GM12865 (cell line): ENCODE results near the gene HSF5.
"Not testable (repeated sequence)": the region's sequence is repeated elsewhere in the genome, so short reads cannot be mapped to it uniquely, and the experiment has no call there.

Experiments
- DNase-seq: peaks from one replicate; pipeline ENCODE4 v3.0.0; 2010; ENCODE audit warnings: low read depth
- H3K4me3 ChIP-seq: 2 replicates; pipeline ENCODE4 v1.5.1; 2011; ENCODE audit warnings: mild to moderate bottlenecking, low read depth, low read length, control low read depth
- TF ChIP-seq, protein P1 (sequence below): IDR thresholded peaks from 2 replicates; pipeline ENCODE4 v1.5.1; 2011; ENCODE audit warnings: low read length, control low read depth, low read depth, inconsistent platforms; ENCODE audit not compliant: insufficient read depth; ENCODE audit errors: missing control alignments

Gene HSF5

DNA sequence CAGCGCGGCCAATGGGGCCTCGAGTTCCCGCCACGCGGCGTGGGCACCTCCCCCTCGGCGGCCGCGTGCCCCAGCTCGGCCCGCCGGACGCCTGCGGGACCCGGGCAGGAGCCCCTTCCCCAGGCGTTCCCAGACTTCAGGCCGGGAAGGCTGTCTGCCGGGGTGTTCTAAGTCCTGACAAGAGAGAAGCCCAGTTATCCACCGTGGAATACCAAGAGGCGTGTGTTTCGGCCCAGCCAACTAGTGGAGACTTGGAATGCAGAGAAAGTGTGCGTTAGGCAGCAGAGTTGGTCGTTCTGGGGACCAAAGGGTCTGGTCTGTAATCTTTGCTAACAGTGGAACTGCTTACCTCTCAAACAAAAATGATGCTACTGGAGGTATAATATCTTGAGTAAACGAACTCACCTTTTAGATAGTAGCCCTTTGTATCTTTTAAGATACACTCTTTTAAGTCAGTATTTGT is 251 bp upstream of the HSF5 start:
- no peak overlapping the region for H3K4me3 ChIP-seq
- TF ChIP-seq, protein P1, sequence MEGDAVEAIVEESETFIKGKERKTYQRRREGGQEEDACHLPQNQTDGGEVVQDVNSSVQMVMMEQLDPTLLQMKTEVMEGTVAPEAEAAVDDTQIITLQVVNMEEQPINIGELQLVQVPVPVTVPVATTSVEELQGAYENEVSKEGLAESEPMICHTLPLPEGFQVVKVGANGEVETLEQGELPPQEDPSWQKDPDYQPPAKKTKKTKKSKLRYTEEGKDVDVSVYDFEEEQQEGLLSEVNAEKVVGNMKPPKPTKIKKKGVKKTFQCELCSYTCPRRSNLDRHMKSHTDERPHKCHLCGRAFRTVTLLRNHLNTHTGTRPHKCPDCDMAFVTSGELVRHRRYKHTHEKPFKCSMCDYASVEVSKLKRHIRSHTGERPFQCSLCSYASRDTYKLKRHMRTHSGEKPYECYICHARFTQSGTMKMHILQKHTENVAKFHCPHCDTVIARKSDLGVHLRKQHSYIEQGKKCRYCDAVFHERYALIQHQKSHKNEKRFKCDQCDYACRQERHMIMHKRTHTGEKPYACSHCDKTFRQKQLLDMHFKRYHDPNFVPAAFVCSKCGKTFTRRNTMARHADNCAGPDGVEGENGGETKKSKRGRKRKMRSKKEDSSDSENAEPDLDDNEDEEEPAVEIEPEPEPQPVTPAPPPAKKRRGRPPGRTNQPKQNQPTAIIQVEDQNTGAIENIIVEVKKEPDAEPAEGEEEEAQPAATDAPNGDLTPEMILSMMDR, result no peak
- no peak for DNase-seq

DNA sequence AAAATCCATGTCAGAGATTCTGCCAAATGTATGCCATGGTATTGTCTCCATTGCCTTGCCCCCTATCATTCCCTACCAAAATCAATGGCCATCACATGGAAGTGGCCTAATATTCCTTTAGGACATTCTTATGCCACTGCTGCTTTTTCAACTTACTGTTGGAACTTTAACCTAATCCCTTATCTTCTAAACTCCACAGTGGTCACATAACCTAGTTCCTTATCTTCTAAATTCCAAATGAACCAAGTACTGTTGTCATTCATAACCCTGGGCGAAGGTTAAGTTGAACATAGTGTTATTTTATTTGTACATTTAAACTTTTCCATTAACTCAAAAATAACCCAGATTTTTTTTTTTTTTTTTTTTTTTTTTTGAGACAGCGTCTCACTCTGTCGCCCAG is 3.6 kb downstream of the HSF5 start:
- DNase-seq, result no peak
- TF ChIP-seq, protein P1, result no peak

DNA sequence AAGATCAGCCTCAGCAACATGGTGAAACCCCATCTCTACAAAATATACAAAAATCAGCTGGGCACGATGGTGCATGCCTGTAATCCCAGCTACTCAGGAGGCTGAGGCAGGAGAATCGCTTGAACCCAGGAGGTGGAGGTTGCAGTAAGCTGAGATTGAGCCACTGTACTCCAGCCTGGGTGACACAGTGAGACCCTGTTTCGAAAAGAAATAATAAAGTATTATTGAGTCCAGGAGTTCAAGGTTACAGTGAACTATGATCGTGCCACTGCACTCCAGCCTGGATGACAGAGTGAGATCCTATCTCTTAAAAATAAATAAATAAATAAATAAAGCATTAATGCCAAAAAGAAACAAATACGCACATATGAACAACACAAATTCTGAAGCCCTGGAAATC is 6.4 kb downstream of the HSF5 start:
- H3K4me3 ChIP-seq, DNase-seq: not testable (repeated sequence)

More for the DNA sequence above, 3.6 kb downstream of the HSF5 start:
- no peak overlapping the region for H3K4me3 ChIP-seq

DNA sequence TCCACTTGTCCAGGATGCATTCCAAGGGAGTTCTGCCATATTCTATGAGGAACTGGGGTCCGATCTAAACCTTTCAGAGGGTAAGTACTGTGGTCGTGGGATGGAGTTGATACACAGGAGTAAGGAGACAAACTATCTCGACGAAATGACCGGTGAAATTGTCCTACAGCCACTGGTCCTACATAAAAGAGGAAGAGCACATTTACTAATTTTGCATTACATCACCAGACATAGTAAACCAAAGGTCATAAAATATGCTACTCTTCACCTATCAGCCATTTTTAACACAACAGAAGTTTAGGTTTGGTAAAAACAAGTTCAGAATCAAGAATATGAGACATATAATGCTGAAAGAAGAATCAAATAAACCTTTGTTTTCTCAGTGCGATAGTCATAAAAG is 8.1 kb downstream of the HSF5 start:
- no peak overlapping the region for H3K4me3 ChIP-seq
- TF ChIP-seq, protein P1, result no peak
- DNase-seq, result no peak

DNA sequence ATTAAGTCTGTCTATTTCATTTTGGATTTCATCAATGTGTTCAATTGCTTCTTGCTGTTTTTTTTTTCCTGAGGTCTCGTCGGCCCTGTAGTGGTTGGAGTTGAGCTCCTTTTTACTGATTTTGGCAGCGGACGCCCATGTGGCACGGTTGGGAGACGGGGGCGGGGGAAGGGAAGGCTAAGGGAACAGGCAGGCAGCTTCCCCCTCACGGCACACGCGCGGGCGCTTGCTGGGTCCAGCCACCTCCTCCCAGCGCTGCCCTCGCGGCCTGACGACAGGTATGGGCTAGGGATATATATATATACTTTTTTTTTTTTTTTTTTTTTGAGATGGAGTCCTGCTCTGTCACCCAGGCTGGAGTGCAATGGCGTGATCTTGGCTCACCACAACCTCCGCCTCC is 11.4 kb downstream of the HSF5 start:
- no peak for DNase-seq
- TF ChIP-seq, protein P1, result no peak
- H3K4me3 ChIP-seq, result no peak overlapping the region

DNA sequence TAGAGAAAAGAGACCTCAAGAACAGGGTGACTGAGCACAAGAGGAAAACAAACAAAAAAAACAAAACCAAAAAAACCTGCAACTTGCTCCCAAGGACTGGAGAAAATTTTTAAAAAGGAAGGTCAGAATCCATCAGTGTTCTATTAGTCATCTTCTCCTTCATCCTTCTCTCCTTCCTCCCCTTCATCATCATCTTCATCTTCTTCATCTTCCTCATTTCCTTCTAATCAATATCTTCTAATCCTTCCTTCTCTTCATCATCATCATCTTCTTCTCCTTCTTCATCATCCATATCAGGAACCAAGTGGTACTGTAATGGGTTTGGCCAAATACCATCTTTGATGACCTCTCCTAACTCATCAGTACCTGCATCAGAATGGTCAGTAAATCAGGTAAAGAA is 12.2 kb downstream of the HSF5 start:
- TF ChIP-seq, protein P1, result no peak
- H3K4me3 ChIP-seq, result no peak overlapping the region
- DNase-seq, result no peak

DNA sequence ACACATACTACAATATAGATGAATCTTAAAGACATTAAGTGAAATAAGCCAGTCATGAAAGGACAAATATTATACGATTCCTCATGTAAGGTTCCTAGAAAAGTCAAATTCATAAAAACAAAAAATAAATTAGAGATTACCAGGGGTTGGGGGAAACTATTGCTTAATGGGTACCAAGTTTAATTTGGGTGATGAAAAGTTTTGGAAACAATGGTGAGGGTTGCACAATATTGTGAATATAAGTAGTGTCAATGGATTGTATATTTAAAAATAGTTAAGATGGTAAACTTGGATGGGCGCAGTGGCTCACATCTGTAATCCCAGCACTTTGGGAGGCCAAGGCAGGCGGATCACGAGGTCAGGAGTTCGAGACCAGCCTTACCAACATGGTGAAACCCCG is 17.9 kb downstream of the HSF5 start:
- no peak for DNase-seq
- H3K4me3 ChIP-seq, result no peak overlapping the region
- TF ChIP-seq, protein P1, result no peak

DNA sequence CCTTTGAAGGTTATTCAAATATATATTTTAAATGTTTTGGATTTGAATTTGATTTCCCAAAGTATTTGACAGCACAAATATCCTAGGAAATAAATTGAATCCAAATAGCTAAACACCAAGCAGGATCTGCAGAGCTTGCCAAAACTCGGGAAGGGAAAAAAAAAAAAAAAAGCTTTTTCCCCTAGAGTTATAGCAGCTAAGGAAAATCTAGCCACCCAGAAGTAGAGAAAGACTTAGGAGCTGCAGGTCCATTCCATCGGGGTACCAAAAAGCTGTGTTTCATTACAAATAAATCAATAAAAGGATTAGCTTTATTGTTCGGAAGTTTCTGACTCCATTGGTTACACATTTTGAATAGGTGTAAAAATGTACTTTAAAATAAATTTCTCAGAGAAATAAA is 19.3 kb downstream of the HSF5 start:
- H3K4me3 ChIP-seq, result no peak overlapping the region
- DNase-seq, result no peak
- TF ChIP-seq, protein P1, result no peak
